HUES48 (cell line): ENCODE data around the gene IQGAP2.
"Not testable (repeated sequence)": the region's sequence is repeated elsewhere in the genome, so short reads cannot be mapped to it uniquely, and the experiment has no call there.

ENCODE experiments used
- H3K27ac ChIP-seq: one replicate; pipeline ENCODE4 v1.7.0; 2013; ENCODE audit warnings: low read depth, low read length, inconsistent platforms
- H3K27me3 ChIP-seq: 2 replicates; pipeline ENCODE4 v1.6.1; 2013; ENCODE audit warnings: mild to moderate bottlenecking, low read length; ENCODE audit not compliant: control insufficient read depth, insufficient read depth
- H3K36me3 ChIP-seq: 2 replicates; pipeline ENCODE4 v1.6.1; 2013; ENCODE audit warnings: low read length; ENCODE audit not compliant: control insufficient read depth, insufficient read depth
- H3K4me1 ChIP-seq: 2 replicates; pipeline ENCODE4 v1.6.1; 2013; ENCODE audit warnings: mild to moderate bottlenecking, low read length; ENCODE audit not compliant: control insufficient read depth, insufficient read depth
- H3K4me3 ChIP-seq: 2 replicates; pipeline ENCODE4 v1.5.1; 2013; ENCODE audit warnings: mild to moderate bottlenecking, low read depth, low read length
- H3K9ac ChIP-seq: 2 replicates; pipeline ENCODE4 v1.6.1; 2013; ENCODE audit warnings: mild to moderate bottlenecking, low read depth, low read length, moderate library complexity
- H3K9me3 ChIP-seq: 2 replicates; pipeline ENCODE4 v1.6.1; 2013; ENCODE audit warnings: low read length; ENCODE audit not compliant: control insufficient read depth, insufficient read depth

The IQGAP2 gene

GRCh38 chr5:76680826-76681225, 277.7 kb downstream of the IQGAP2 start:
- not testable (repeated sequence) for H3K27ac ChIP-seq, H3K9me3 ChIP-seq, H3K4me1 ChIP-seq, H3K36me3 ChIP-seq, H3K27me3 ChIP-seq, H3K9ac ChIP-seq, H3K4me3 ChIP-seq

GRCh38 chr5:76681287-76681686, 278.2 kb downstream of the IQGAP2 start:
- Histone ChIP-seq H3K36me3 (no peaks in the 10 kb centered on the region), H3K9ac (no peak overlapping the region), H3K4me1 (no peaks in the 10 kb centered on the region), H3K27me3 (no peaks in the 10 kb centered on the region), H3K9me3 (no peaks in the 10 kb centered on the region), H3K27ac (no peak overlapping the region), H3K4me3 (no peak overlapping the region)

GRCh38 chr5:76682387-76682786, 279.3 kb downstream of the IQGAP2 start:
- Histone ChIP-seq H3K27ac (no peak overlapping the region), H3K9ac (no peak overlapping the region), H3K36me3 (no peaks in the 10 kb centered on the region), H3K9me3 (no peaks in the 10 kb centered on the region), H3K4me3 (no peak overlapping the region), H3K27me3 (no peaks in the 10 kb centered on the region), H3K4me1 (no peaks in the 10 kb centered on the region)

- Histone ChIP-seq H3K36me3 (no peaks in the 10 kb centered on the region), H3K4me1 (no peaks in the 10 kb centered on the region), H3K9me3 (no peaks in the 10 kb centered on the region), H3K27me3 (no peaks in the 10 kb centered on the region), H3K9ac (no peak overlapping the region), H3K4me3 (no peak overlapping the region), H3K27ac (no peak overlapping the region)
Observed at GRCh38 chr5:76683816-76684731, 281.0 kb downstream of the IQGAP2 start.

- H3K4me3 ChIP-seq: no peak overlapping the region
- no peaks in the 10 kb centered on the region for H3K36me3 ChIP-seq
Observed at GRCh38 chr5:76684756-76685519, 281.9 kb downstream of the IQGAP2 start.

GRCh38 chr5:76685704-76686103, 282.6 kb downstream of the IQGAP2 start:
- Histone ChIP-seq H3K4me3 (no peak overlapping the region), H3K27me3 (no peaks in the 10 kb centered on the region), H3K4me1 (no peaks in the 10 kb centered on the region), H3K27ac (no peak overlapping the region), H3K36me3 (no peaks in the 10 kb centered on the region), H3K9ac (no peak overlapping the region), H3K9me3 (no peaks in the 10 kb centered on the region)

More at GRCh38 chr5:76684756-76685519, 281.9 kb downstream of the IQGAP2 start:
- H3K4me1 ChIP-seq: no peaks in the 10 kb centered on the region
- no peak overlapping the region for H3K27ac ChIP-seq
- H3K9ac ChIP-seq: no peak overlapping the region
- H3K9me3 ChIP-seq: no peaks in the 10 kb centered on the region
- H3K27me3 ChIP-seq: no peaks in the 10 kb centered on the region

GRCh38 chr5:76688212-76688611, 285.1 kb downstream of the IQGAP2 start:
- H3K36me3 ChIP-seq: no peaks in the 10 kb centered on the region
- H3K9ac ChIP-seq: no peak overlapping the region
- H3K4me3 ChIP-seq: no peak overlapping the region
- no peaks in the 10 kb centered on the region for H3K27me3 ChIP-seq
- H3K4me1 ChIP-seq: no peaks in the 10 kb centered on the region
- H3K9me3 ChIP-seq: no peaks in the 10 kb centered on the region
- no peak overlapping the region for H3K27ac ChIP-seq

GRCh38 chr5:76688836-76689235, 285.8 kb downstream of the IQGAP2 start:
- H3K27ac ChIP-seq: no peak overlapping the region

GRCh38 chr5:76689321-76690036, 286.4 kb downstream of the IQGAP2 start:
- Histone ChIP-seq H3K4me3 (no peak overlapping the region), H3K9ac (no peak overlapping the region), H3K4me1 (no peaks in the 10 kb centered on the region), H3K36me3 (peaks cover 4% of the 10 kb centered on the region; the same call in 1 of the 2 replicates), H3K9me3 (no peaks in the 10 kb centered on the region), H3K27me3 (no peaks in the 10 kb centered on the region), H3K27ac (no peak overlapping the region)

More at GRCh38 chr5:76688836-76689235, 285.8 kb downstream of the IQGAP2 start:
- no peaks in the 10 kb centered on the region for H3K4me1 ChIP-seq
- no peak overlapping the region for H3K9ac ChIP-seq
- no peaks in the 10 kb centered on the region for H3K9me3 ChIP-seq
- no peaks in the 10 kb centered on the region for H3K27me3 ChIP-seq
- H3K4me3 ChIP-seq: no peak overlapping the region
- H3K36me3 ChIP-seq: peaks cover 4% of the 10 kb centered on the region; the same call in 1 of the 2 replicates

- no peaks in the 10 kb centered on the region for H3K27me3 ChIP-seq
- no peaks in the 10 kb centered on the region for H3K9me3 ChIP-seq
- peaks cover 4% of the 10 kb centered on the region; the same call in 1 of the 2 replicates for H3K36me3 ChIP-seq
- no peak overlapping the region for H3K27ac ChIP-seq
- no peaks in the 10 kb centered on the region for H3K4me1 ChIP-seq
- no peak overlapping the region for H3K9ac ChIP-seq
- H3K4me3 ChIP-seq: no peak overlapping the region
Observed at GRCh38 chr5:76690037-76690679, 287.1 kb downstream of the IQGAP2 start.
